Mammary epithelial cell (primary cell): Measurements from ENCODE around the gene ATP5F1C.

ENCODE experiments used
- EZH2 ChIP-seq: IDR thresholded peaks from 2 replicates; pipeline ENCODE4 v1.6.1; 2012; ENCODE audit warnings: low read length, inconsistent platforms, borderline replicate concordance
- TF ChIP-seq, protein P1 (sequence below), 2 donors: IDR thresholded peaks in 1 of 2; conservative IDR thresholded peaks in 1 of 2; 2 replicates each; pipeline ENCODE4 v1.5.1; 2011 to 2012; ENCODE audit warnings: inconsistent platforms in 2 of 2, low read length in 2 of 2, mild to moderate bottlenecking in 2 of 2, control low read depth in 1 of 2, low read depth in 1 of 2; ENCODE audit not compliant: insufficient read depth in 1 of 2; ENCODE audit errors: extremely low read depth in 1 of 2

DNA sequence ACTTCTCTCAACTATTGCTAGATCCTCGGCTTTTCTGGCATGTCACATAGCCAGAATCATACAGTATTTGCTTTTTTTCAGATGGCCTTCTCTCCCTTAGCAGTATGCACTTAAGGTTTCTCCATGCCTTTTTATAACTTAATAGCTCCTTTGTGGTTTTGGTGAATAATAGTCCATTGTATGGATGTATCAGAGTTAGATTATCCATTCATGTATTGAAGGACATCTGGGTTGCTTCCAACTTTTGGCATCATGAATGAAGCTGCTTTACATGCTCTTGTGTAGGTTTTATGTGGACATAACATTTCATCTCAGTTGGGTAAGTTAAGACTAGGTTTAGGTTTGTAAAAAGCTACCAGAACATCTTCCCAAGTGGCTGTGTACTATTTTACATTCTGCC, 4.6 kb downstream of the ATP5F1C start:
- TF ChIP-seq, protein P1, sequence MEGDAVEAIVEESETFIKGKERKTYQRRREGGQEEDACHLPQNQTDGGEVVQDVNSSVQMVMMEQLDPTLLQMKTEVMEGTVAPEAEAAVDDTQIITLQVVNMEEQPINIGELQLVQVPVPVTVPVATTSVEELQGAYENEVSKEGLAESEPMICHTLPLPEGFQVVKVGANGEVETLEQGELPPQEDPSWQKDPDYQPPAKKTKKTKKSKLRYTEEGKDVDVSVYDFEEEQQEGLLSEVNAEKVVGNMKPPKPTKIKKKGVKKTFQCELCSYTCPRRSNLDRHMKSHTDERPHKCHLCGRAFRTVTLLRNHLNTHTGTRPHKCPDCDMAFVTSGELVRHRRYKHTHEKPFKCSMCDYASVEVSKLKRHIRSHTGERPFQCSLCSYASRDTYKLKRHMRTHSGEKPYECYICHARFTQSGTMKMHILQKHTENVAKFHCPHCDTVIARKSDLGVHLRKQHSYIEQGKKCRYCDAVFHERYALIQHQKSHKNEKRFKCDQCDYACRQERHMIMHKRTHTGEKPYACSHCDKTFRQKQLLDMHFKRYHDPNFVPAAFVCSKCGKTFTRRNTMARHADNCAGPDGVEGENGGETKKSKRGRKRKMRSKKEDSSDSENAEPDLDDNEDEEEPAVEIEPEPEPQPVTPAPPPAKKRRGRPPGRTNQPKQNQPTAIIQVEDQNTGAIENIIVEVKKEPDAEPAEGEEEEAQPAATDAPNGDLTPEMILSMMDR (conservative IDR thresholded peaks at IDR 0.05 in 1 of 2, IDR thresholded peaks at IDR 0.05 in 1 of 2; ENCODE audit: extremely low read depth in 1 of 2, insufficient read depth in 1 of 2, low read depth in 1 of 2, low read length in 2 of 2) = no peak
- TF ChIP-seq EZH2 = no peak
